GM19240 (cell line): ENCODE measurements around the gene JAM3.

ENCODE experiments used
- DNase-seq: peaks from one replicate; pipeline ENCODE4 v3.0.0; 2011; ENCODE audit warnings: low spot score; ENCODE audit not compliant: insufficient read length

The JAM3 gene

GRCh38 chr11:134068829-134069425, at the start of gene JAM3:
TSS of gene JAM3 (plus strand) at chr11:134069072. CDS start at chr11:134069084, 12 bp downstream.
- peak; percentile 91 for DNase-seq

- DNase-seq = no peak
These were observed 49.4 kb upstream of the JAM3 start for GRCh38 chr11:134019500-134019899.

GRCh38 chr11:134020598-134020997, 48.3 kb upstream of the JAM3 start:
- no peak for DNase-seq

GRCh38 chr11:134021326-134021725, 47.5 kb upstream of the JAM3 start:
- DNase-seq = no peak

- DNase-seq = no peak
These were observed 46.1 kb upstream of the JAM3 start for GRCh38 chr11:134022748-134023147.

- DNase-seq = no peak
These were observed 44.3 kb upstream of the JAM3 start for GRCh38 chr11:134024420-134025081.

GRCh38 chr11:134025082-134025429, 43.8 kb upstream of the JAM3 start:
- DNase-seq = no peak

- no peak for DNase-seq
These were observed 42.1 kb upstream of the JAM3 start for GRCh38 chr11:134026655-134027343.

- no peak for DNase-seq
These were observed 41.2 kb upstream of the JAM3 start for GRCh38 chr11:134027671-134028070.

GRCh38 chr11:134028368-134028920, 40.4 kb upstream of the JAM3 start:
- no peak for DNase-seq

GRCh38 chr11:134030853-134031252, 38.0 kb upstream of the JAM3 start:
- no peak for DNase-seq

GRCh38 chr11:134032043-134032442, 36.8 kb upstream of the JAM3 start:
- DNase-seq = no peak

- no peak for DNase-seq
These were observed 36.3 kb upstream of the JAM3 start for GRCh38 chr11:134032501-134033091.

- DNase-seq = no peak
These were observed 35.6 kb upstream of the JAM3 start for GRCh38 chr11:134033276-134033675.

GRCh38 chr11:134033696-134034491, 35.0 kb upstream of the JAM3 start:
- DNase-seq = no peak

- DNase-seq = no peak
These were observed 34.1 kb upstream of the JAM3 start for GRCh38 chr11:134034496-134035381.

GRCh38 chr11:134036492-134037045, 32.3 kb upstream of the JAM3 start:
- DNase-seq = no peak

- no peak for DNase-seq
These were observed 31.6 kb upstream of the JAM3 start for GRCh38 chr11:134037046-134037908.

GRCh38 chr11:134038897-134039470, 29.9 kb upstream of the JAM3 start:
- no peak for DNase-seq
